Measurements from ENCODE around the gene CPB1.

DNA sequence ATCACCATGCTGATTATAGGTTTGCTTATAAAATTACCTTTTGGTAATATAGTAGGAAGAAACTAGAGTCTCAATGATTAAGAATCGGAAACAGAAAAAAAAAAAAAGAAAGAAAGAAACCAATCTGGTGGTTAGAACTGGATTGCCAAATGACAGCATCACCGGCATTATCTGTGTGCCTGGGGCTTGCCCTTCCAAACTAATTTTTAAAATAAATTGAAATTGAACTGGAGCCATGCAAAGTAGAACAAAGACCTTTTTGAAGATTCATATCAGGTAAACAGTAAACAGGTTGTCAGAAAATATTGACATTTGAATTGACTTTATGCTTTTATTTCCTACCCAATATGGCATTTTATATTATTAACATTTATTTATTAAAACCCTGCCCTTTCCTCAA lies 11.2 kb upstream of the CPB1 start:
- TF ChIP-seq, protein P1, sequence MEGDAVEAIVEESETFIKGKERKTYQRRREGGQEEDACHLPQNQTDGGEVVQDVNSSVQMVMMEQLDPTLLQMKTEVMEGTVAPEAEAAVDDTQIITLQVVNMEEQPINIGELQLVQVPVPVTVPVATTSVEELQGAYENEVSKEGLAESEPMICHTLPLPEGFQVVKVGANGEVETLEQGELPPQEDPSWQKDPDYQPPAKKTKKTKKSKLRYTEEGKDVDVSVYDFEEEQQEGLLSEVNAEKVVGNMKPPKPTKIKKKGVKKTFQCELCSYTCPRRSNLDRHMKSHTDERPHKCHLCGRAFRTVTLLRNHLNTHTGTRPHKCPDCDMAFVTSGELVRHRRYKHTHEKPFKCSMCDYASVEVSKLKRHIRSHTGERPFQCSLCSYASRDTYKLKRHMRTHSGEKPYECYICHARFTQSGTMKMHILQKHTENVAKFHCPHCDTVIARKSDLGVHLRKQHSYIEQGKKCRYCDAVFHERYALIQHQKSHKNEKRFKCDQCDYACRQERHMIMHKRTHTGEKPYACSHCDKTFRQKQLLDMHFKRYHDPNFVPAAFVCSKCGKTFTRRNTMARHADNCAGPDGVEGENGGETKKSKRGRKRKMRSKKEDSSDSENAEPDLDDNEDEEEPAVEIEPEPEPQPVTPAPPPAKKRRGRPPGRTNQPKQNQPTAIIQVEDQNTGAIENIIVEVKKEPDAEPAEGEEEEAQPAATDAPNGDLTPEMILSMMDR (conservative IDR thresholded peaks at IDR 0.05; ENCODE audit: low read depth, low read length): no peak
- TF ChIP-seq EZH2 (IDR thresholded peaks at IDR 0.05; ENCODE audit: low read length, unreplicated experiment) (no peak), EZH2phosphoT487 (IDR thresholded peaks at IDR 0.05; ENCODE audit: borderline replicate concordance, low read length) (no peak)

Measured in PC-3 (cell line).